ENCODE measurements around the gene KNDC1.

Gene KNDC1

DNA sequence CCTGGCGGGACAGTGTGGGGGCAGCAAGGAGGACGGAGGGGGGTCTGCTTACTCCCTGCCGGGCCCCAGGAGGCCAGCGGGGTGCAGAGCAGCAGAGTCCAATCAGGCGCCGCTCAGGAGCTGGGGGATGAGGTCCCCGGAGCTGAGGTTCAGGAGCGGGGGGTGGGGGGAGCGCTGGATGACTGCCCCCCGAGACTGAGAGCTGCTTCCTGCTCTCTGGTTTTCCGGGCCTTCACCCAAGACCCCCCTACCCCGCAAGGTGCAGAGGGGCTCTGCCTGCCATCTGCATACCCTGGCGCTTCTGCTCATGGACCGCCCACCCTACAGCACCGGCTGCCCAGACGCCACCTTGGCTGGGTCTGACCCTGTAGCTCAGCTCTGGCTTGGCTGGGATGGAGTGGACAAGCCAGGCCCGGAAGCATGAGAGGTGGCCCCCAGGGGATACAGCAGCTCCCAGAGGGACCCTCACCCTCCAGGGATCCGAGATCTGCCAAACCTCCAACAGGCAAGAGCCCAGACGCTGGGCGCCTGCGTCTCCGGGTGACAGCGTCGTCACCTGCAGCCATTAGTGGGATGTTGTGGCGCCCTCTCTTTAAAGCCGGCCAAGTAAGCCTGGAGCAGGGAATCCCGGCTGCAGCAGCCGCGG lies 930 bp downstream of the KNDC1 start:
- no peaks in the 10 kb centered on the region for H3K27me3 ChIP-seq (ENCODE audit: insufficient read depth, insufficient read length)
- H3K36me3 ChIP-seq (ENCODE audit: insufficient read depth, insufficient read length, low read length): peaks cover 2% of the 10 kb centered on the region
- H3K4me3 ChIP-seq (ENCODE audit: insufficient read length, low read depth): peak overlapping the region; percentile 49
- DNase-seq (ENCODE audit: low read depth, low spot score): no peak
- H3K9me3 ChIP-seq (ENCODE audit: insufficient read depth, low read length): no peaks in the 10 kb centered on the region
- H3K4me1 ChIP-seq (ENCODE audit: insufficient read depth, insufficient read length): peaks cover 11% of the 10 kb centered on the region
- H3K9ac ChIP-seq (ENCODE audit: insufficient read length, low read depth): peak overlapping the region; percentile 85
- TF ChIP-seq ZNF274 (IDR thresholded peaks at IDR 0.05; ENCODE audit: low read depth, low read length): no peak
- TF ChIP-seq SUZ12 (IDR thresholded peaks at IDR 0.05; ENCODE audit: extremely low read depth, insufficient read depth, insufficient read length): no peak
- no peak for TF ChIP-seq YY1 (IDR thresholded peaks at IDR 0.05; ENCODE audit: insufficient read depth, insufficient read length)

- Histone ChIP-seq H3K9me3 (ENCODE audit: insufficient read depth, low read length) (no peaks in the 10 kb centered on the region), H3K27me3 (ENCODE audit: insufficient read depth, insufficient read length) (no peaks in the 10 kb centered on the region), H3K36me3 (ENCODE audit: insufficient read depth, insufficient read length, low read length) (peaks cover 2% of the 10 kb centered on the region), H3K9ac (ENCODE audit: insufficient read length, low read depth) (peak overlapping the region; percentile 85), H3K4me1 (ENCODE audit: insufficient read depth, insufficient read length) (peaks cover 11% of the 10 kb centered on the region), H3K4me3 (ENCODE audit: insufficient read length, low read depth) (peak overlapping the region; percentile 49)
- no peak for DNase-seq (ENCODE audit: low read depth, low spot score)
- no peak for TF ChIP-seq YY1 (IDR thresholded peaks at IDR 0.05; ENCODE audit: insufficient read depth, insufficient read length)
- no peak for TF ChIP-seq ZNF274 (IDR thresholded peaks at IDR 0.05; ENCODE audit: low read depth, low read length)
- TF ChIP-seq SUZ12 (IDR thresholded peaks at IDR 0.05; ENCODE audit: extremely low read depth, insufficient read depth, insufficient read length): no peak
Observed at GRCh38 chr10:133161486-133162109, 1.6 kb downstream of the KNDC1 start.

DNA sequence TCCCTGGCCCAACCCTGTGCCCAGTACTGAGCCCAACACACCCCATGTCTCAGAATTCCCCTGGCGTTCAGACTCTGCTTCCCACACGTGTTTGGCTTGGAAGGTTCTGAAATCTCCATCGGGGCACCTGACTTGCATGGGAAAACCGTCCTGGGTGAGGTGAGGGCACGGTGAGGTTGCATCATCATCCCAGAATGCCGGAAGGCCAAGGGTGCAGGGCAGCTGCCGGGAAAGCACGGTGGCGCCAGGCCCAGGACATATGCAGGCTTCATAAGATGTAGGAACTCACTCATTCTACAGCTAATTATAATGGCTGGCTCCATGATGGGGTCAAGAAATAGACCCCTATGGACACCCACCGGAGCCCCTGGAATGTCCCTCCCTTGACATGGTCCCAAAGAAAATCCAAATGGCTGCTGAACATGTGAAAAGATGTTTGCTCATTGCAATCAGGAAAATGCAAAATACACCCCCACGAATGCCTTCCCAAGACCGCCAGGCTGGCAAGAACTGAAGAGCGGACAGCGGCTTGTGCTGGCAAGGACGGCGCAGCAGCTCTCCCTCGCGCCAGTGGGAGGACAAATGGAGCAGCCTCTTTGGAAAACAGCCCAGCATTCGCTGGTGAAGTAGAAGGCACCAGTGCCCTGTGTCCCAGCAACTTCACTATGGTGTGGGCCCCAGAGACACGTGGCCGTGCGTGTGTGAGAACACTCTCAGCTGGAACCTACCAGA lies 2.3 kb downstream of the KNDC1 start:
- no peak for DNase-seq (ENCODE audit: low read depth, low spot score)
- no peak overlapping the region for H3K4me3 ChIP-seq (ENCODE audit: insufficient read length, low read depth)
- no peak overlapping the region for H3K9ac ChIP-seq (ENCODE audit: insufficient read length, low read depth)
- H3K4me1 ChIP-seq (ENCODE audit: insufficient read depth, insufficient read length): peaks cover 11% of the 10 kb centered on the region
- H3K27me3 ChIP-seq (ENCODE audit: insufficient read depth, insufficient read length): no peaks in the 10 kb centered on the region
- H3K9me3 ChIP-seq (ENCODE audit: insufficient read depth, low read length): no peaks in the 10 kb centered on the region
- peaks cover 2% of the 10 kb centered on the region for H3K36me3 ChIP-seq (ENCODE audit: insufficient read depth, insufficient read length, low read length)
- no peak for TF ChIP-seq SUZ12 (IDR thresholded peaks at IDR 0.05; ENCODE audit: extremely low read depth, insufficient read depth, insufficient read length)
- TF ChIP-seq YY1 (IDR thresholded peaks at IDR 0.05; ENCODE audit: insufficient read depth, insufficient read length): no peak
- TF ChIP-seq ZNF274 (IDR thresholded peaks at IDR 0.05; ENCODE audit: low read depth, low read length): no peak

DNA sequence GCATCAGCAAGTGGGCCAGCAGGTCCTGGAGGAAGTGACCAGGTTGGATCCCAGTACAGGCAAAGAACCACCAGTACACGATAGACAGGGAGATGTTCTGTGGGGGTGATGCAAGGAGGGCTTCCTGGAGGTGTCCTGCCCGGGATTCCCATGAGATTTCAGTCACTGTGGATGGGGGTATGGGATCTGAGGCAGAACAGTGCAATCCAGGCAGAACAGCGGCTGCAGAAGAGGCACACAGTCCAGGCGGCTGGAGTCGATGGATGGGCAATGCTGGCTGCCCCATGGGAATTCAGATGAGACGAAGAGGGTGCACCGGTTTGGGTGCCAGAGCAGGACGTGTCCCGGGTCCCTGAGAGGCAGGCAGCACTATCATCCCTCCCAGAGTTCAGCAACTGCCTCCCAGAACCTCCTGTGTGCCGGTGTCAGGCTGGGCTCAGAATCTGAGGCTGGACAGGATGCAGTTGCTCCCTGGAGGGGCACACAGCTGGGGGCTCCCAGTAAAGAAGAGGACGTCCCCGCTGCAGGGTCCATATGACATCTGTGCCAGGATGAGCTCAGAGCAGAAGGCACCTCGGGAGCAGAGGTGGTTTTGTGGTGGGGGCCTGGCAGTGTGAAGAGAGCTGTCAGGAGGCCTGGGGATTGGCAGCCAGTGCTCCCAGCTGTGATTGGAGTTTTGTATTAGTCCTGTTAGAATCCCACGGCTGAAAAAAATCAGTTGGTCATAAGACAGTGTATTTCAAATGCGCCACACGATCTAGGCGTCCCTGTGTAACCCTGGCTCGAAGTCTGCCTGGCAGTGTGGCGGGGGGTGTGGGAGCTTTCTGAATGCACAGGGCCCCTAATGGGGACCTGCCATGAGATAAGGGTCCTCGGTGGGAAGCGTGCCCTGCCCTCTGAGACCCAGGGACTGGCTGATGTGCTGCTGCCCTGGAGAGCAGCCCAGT lies 3.2 kb downstream of the KNDC1 start:
- Histone ChIP-seq H3K9me3 (ENCODE audit: insufficient read depth, low read length) (no peaks in the 10 kb centered on the region), H3K36me3 (ENCODE audit: insufficient read depth, insufficient read length, low read length) (peaks cover 2% of the 10 kb centered on the region), H3K27me3 (ENCODE audit: insufficient read depth, insufficient read length) (no peaks in the 10 kb centered on the region), H3K4me1 (ENCODE audit: insufficient read depth, insufficient read length) (peaks cover 11% of the 10 kb centered on the region), H3K9ac (ENCODE audit: insufficient read length, low read depth) (no peak overlapping the region), H3K4me3 (ENCODE audit: insufficient read length, low read depth) (no peak overlapping the region)
- no peak for TF ChIP-seq YY1 (IDR thresholded peaks at IDR 0.05; ENCODE audit: insufficient read depth, insufficient read length)
- TF ChIP-seq ZNF274 (IDR thresholded peaks at IDR 0.05; ENCODE audit: low read depth, low read length): no peak
- no peak for TF ChIP-seq SUZ12 (IDR thresholded peaks at IDR 0.05; ENCODE audit: extremely low read depth, insufficient read depth, insufficient read length)
- no peak for DNase-seq (ENCODE audit: low read depth, low spot score)

GRCh38 chr10:133163889-133164815 lies 4.1 kb downstream of the KNDC1 start:
- no peak overlapping the region for H3K9ac ChIP-seq (ENCODE audit: insufficient read length, low read depth)
- peaks cover 2% of the 10 kb centered on the region for H3K36me3 ChIP-seq (ENCODE audit: insufficient read depth, insufficient read length, low read length)
- peaks cover 11% of the 10 kb centered on the region for H3K4me1 ChIP-seq (ENCODE audit: insufficient read depth, insufficient read length)
- H3K27me3 ChIP-seq (ENCODE audit: insufficient read depth, insufficient read length): no peaks in the 10 kb centered on the region
- no peak for DNase-seq (ENCODE audit: low read depth, low spot score)
- H3K9me3 ChIP-seq (ENCODE audit: insufficient read depth, low read length): no peaks in the 10 kb centered on the region
- H3K4me3 ChIP-seq (ENCODE audit: insufficient read length, low read depth): no peak overlapping the region
- TF ChIP-seq SUZ12 (IDR thresholded peaks at IDR 0.05; ENCODE audit: extremely low read depth, insufficient read depth, insufficient read length): no peak
- no peak for TF ChIP-seq YY1 (IDR thresholded peaks at IDR 0.05; ENCODE audit: insufficient read depth, insufficient read length)
- TF ChIP-seq ZNF274 (IDR thresholded peaks at IDR 0.05; ENCODE audit: low read depth, low read length): no peak
